HG03095 (cell line): ENCODE results near the gene RHCG.
"Not testable (repeated sequence)": the region's sequence is repeated elsewhere in the genome, so short reads cannot be mapped to it uniquely, and the experiment has no call there.

ENCODE experiments used
- ATAC-seq: cut with Tn5 transposase; IDR thresholded peaks from one replicate; pipeline ENCODE4 v1.9.1; 2021; ENCODE audit warnings: moderate library complexity; ENCODE audit not compliant: unreplicated experiment

RHCG gene

GRCh38 chr15:89479173-89479572 lies 17.2 kb downstream of the RHCG start:
- ATAC-seq, result no peak

GRCh38 chr15:89477411-89478242 lies 18.8 kb downstream of the RHCG start:
- no peak for ATAC-seq

- ATAC-seq, result no peak
Measured at GRCh38 chr15:89475661-89476060, 20.7 kb downstream of the RHCG start.

GRCh38 chr15:89472785-89473256 lies 23.6 kb downstream of the RHCG start:
- ATAC-seq, result no peak

- no peak for ATAC-seq
Measured at GRCh38 chr15:89469426-89470096, 26.8 kb downstream of the RHCG start.

- not testable (repeated sequence) for ATAC-seq
Measured at GRCh38 chr15:89468813-89469212, 27.6 kb downstream of the RHCG start.

DNA sequence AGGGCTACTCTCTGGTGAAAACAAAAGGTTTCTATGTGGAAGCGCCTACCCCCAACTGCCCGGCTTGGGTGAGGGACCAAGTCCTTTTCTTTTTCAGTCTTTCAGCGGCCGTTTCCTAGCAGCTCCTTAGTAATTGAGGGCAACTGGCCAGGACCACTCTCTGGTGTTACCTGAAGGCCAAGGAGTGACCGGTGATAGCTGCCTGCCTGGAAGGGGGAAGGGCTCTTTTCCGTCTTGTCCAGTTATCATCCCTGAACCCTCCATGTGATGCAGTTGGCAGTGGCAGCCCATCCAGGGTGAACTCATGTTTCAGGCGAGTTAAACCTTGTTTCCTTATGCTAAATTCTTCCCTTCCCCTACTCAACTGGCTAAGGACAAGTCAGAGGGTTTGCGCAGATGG lies 33.3 kb downstream of the RHCG start:
- ATAC-seq, result no peak

- ATAC-seq, result no peak
Measured at GRCh38 chr15:89462198-89462912, 34.0 kb downstream of the RHCG start.

DNA sequence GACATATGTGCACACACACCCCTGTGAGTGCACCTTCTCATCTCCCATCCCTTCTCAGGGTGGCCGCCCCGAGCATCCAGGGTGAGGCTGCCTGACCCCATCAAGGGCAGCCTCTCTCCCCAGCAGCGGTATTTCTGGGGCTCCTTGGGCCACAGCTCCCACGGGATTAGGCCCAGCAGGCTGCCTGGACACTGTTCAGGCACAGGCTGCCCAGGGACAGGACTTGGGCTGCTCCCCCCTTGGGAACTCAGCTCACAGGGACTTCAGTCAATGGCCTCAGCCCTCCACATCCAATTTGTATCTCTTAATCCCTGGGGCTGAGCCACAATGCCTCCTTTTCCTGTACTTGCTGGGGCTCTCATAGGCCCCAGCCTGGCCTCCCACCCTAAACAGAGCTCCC lies 35.0 kb downstream of the RHCG start:
- no peak for ATAC-seq

GRCh38 chr15:89460048-89460447 lies 36.3 kb downstream of the RHCG start:
- ATAC-seq, result no peak

DNA sequence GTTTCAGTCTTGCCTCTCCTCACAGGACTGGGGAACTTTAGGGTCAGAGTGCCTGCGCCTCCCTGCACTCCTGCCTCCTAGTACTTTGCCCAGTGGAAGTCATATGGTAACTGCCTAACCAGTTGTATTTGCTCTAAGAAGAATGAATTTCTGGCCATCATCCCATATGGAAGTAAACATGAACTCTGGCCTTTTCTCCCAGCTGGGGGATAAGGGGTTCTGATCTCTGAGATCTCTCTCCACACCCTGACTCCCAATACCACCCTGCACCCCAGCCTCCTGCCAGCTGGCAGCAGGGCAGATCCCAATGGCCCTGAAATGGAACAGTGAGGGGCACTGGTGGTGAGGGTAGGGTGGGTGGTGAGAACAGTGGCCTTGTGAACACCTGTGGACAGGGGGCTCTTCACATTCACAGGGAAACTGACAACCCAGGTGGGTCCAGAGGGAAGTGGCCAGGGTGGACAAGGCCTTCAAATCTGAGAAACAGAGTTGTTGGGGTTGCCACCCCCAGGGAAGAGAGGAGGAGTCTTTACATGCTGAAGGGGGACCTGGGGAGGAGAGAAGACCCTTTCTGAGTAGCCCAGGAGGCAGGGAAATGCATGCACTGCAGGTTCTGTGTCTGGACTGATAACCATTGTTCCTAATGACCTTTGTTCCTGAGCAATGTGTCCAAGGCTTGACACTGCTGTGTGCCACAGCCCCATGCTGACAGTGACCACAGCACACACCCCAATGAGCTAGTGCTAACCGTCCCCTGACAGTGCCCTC lies 36.9 kb downstream of the RHCG start:
- ATAC-seq, result no peak

GRCh38 chr15:89458440-89458839 lies 37.9 kb downstream of the RHCG start:
- ATAC-seq, result no peak

DNA sequence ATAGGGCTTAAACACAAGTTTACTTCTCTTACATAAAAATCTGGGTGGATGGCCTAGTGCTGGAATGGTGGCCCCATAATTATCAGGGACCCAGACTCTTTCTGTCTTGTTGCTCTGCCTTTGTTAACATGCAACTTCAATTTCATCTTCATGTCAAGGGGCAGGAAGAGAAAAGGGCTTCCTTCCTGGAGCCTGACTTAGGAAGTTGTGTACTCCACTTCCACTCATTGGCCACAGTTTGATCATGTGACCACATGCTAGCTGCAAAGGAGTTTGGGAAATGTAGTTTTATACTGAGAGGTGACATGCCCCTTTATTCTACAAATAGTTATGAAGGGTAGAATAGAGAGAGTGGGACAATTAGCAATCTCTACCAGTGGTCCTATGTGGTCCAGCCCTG lies 39.3 kb downstream of the RHCG start:
- no peak for ATAC-seq

GRCh38 chr15:89455535-89455934 lies 40.8 kb downstream of the RHCG start:
- ATAC-seq, result no peak

- ATAC-seq, result no peak
Measured at GRCh38 chr15:89452330-89452836, 44.0 kb downstream of the RHCG start.

DNA sequence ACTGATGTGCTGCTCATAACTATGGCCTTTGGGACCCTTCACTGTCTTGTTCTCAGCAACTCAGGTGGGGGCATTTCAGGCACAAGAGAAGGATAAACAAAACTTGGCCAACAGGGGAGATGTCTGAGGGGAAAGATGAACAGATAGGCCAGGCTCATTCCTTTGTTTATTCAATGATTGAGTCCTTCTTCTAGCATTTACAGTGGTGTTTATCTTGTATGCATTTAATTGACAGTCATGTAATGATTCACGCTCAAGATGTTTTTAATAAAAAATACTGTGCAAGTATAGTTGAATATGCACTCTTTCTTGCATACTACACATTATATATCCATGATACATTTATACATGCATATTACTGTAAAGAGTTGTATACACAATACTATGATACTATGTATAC lies 44.5 kb downstream of the RHCG start:
- no peak for ATAC-seq

- ATAC-seq, result no peak
Measured at GRCh38 chr15:89450076-89451006, 46.0 kb downstream of the RHCG start.

DNA sequence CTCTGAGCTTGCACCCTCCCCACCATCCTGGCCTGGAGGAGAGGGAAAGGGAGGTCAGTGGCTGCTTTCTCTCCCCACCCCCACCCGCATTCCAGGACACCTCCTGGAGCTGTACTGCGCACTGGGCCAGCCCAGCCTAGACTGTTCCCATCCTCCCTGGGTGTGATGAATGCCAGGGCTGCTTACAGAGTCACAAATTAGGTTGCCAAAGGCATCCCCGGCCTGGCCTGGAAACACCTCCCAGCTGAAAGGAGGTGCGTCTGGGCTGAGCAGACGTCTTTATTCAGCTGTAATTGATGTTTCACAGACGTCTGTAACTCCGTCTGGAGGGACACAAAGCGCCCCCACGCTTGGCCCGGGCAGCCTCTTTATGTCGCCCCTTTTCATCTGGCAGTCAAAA lies 47.6 kb downstream of the RHCG start:
- no peak for ATAC-seq

- no peak for ATAC-seq
Measured at GRCh38 chr15:89447676-89448075, 48.7 kb downstream of the RHCG start.
